IPS-NIHi7 (cell line): ENCODE measurements around the gene ATP2B2.

ENCODE experiments used
- DNase-seq: peaks from one replicate; pipeline ENCODE4 v3.0.0; 2012; ENCODE audit warnings: mixed read lengths; ENCODE audit errors: extremely low spot score

The ATP2B2 gene

DNA sequence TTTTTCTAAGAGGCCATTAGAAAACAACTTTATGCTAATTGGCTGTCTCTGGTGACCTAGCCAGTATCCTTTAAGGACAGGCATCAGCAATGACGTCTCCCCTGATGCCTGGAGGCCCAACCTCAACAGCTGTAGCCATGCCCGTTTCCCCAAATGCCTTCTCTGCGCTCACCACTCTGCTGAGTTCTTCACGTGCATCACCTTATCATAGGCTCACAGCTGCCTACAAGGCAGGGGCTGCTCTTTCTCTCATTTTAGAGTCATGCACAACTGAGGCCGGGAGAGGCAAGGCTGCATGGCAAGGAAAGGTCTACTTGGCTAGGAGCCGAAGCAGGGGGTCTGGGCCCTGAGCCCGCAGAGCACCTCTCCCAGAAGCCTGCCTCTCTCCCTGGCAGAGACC, 140.6 kb downstream of the ATP2B2 start:
- no peak for DNase-seq

- DNase-seq: no peak
These were observed 141.5 kb downstream of the ATP2B2 start for GRCh38 chr3:10363935-10364334.

GRCh38 chr3:10361375-10361774, 144.0 kb downstream of the ATP2B2 start:
- DNase-seq: no peak

- DNase-seq: no peak
These were observed 144.9 kb downstream of the ATP2B2 start for GRCh38 chr3:10360478-10360877.

- no peak for DNase-seq
These were observed 145.6 kb downstream of the ATP2B2 start for GRCh38 chr3:10359761-10360161.

DNA sequence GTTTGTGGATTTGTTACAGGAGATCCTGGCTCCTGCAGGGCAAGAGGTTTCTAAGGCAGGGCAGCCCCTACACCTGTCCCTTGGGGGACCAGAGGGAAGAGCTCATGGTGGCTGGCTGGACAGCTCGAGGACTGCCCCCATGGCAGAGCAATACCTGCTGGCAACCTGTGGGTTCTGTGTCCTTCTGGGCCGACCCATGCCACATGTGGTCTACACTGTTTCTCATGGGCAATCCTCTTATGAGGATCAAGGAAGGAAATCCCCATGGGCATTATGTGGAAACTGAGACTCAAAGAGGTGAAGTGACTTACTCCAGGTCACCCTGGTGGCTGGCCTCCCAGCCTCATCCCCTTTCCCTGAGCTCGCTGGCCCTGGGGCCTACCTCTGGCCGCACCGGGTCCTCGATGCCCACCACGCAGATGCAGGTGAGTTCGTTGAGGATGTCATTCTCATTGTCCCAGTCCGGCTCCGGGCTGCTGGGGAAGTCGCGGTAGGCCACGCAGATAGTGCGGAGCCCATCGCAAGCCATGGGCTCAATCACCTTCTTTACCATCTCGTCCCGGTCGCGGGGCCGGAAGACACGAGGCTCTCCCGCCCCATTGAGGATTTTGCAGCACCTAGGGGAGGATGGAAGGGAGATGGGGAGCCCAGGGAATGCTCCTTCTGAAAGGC, 146.9 kb downstream of the ATP2B2 start:
- DNase-seq: no peak

- peak; percentile 31 for DNase-seq
These were observed 147.6 kb downstream of the ATP2B2 start for GRCh38 chr3:10357592-10358308.

DNA sequence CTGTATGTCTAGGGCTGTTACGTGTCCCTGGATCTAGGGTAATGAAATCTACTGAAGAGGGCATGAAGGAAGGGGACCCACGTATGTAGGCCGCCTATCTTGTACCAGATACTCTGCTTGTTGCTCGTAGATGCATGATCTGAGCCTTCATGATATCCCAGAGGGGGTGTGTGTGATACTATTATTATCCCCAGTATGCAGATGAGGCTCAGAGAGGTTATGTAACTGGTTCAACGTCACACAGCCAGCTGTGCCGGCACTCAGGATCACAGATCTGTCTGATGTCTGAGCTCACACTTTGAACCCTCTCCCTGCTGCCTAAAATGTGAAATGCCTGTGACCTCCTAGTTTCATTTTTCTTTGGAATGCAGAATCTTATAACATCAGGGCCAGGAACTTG, 148.3 kb downstream of the ATP2B2 start:
- no peak for DNase-seq

DNA sequence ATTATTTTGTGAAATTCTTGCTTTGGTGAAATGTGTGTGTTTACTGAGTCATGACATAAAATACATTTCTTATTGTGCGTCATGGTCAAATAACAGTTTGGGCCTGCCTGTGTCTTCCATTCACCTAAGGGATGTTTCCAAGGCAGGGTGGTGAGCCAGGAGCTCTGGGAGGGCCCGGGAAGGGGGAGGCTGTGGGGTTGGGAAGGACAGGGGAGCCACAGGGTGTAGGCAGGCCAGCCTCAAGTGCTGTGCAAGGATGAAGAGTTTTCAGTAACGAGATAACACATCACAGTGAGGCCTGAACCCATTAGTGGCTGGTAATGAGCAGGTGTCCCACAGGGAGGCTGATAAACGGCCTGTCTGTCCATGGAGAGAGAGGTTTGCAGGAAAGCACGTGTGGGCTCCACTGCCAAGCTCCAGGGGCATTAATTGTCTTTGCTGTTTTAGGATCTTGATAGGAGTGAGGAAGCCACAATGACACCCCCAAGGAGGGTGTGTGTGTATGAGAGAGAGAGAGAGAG, 148.9 kb downstream of the ATP2B2 start:
- DNase-seq: no peak

- DNase-seq: no peak
These were observed 150.9 kb downstream of the ATP2B2 start for GRCh38 chr3:10354361-10355015.

DNA sequence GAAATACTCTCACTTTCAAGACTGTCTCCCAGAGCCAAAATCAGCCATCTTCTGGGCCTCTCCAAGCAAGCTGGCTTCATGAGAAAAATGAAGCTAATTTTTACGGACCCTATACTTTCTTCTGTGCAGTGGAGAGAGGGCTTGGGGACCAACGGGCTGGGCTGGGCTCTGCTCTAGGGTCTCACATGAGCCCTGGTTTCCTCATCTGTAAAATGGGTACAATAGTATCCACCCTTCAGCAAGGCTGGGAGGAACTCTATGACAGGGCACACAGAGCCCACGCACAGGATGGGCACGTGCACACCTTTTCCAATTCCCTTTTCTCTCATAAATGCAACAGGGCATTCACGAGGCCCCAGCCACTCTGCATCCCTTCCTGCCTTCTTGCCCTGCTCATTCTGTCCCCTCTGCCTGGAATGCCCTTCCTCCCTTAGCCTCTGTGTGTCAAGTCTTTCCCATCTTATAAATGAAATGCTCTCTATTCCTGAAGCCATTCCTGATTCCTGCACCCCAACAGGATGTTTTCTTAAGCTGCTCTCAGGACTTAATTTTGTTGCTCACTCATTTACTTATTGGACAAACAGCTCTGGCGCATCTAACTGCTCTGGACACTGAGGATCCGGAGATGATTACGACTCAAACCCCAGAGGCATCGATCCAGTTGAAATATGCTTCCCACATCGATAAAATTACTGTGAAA, 151.6 kb downstream of the ATP2B2 start:
- no peak for DNase-seq

DNA sequence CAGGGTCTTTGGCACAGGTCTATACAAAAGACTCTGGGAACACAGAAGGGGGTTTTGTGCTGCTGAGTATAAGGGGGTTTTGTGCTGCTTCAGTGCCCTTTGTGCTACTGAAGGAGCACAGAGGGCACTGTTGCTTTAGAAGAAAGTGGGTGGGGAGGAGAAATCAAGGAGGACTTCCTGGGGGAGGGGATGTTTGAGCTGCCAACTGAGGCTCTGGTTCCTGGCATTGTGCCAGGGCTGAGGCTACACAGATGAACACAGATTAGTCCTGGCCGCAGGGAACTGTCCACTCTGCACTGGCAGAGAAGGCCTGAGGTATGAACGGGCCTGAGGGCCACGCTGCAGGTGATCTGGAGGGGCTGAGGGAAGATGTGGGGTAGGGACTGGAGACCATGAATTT, 152.2 kb downstream of the ATP2B2 start:
- DNase-seq: no peak

- DNase-seq: no peak
These were observed 153.1 kb downstream of the ATP2B2 start for GRCh38 chr3:10352146-10352911.

GRCh38 chr3:10351013-10351735, 154.2 kb downstream of the ATP2B2 start:
- DNase-seq: peak; percentile 93

GRCh38 chr3:10350324-10350985, 154.9 kb downstream of the ATP2B2 start:
- DNase-seq: no peak

DNA sequence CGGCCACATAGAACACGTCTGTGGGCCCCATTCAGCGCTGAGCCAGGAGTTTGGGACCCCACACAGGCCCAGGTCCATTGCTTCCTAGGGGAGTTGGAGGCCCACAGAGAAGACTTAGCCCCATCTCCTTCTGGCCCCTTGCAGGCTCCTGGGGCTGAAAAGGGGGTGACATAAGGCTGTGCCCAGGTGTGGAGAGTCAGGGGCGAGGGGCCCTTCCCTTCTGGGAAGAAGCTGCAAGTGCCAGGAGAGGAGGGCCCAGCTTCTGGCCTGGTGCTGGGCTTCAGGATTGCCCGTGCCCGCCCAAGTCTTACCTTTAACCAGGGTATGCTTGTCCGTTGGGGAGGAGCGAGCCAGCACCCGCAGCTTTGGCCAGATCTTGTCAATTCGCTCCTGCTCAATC, 155.6 kb downstream of the ATP2B2 start:
- DNase-seq: no peak

DNA sequence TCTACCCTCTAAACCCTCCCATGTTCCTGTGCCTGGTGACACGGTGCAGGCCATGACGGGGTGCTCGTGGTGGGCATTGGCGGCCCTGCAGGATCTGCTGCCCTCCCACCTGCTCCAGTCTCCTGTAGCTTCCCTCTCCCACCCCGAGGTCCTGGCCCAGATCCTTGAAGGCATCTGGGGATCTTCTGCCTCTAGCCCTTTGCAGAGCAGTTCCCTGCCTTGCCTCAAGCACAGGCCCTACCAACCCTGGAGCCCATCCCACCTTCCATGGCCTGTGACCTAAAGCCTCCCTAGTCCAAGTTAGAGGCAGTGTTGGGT, 157.0 kb downstream of the ATP2B2 start:
- DNase-seq: no peak

DNA sequence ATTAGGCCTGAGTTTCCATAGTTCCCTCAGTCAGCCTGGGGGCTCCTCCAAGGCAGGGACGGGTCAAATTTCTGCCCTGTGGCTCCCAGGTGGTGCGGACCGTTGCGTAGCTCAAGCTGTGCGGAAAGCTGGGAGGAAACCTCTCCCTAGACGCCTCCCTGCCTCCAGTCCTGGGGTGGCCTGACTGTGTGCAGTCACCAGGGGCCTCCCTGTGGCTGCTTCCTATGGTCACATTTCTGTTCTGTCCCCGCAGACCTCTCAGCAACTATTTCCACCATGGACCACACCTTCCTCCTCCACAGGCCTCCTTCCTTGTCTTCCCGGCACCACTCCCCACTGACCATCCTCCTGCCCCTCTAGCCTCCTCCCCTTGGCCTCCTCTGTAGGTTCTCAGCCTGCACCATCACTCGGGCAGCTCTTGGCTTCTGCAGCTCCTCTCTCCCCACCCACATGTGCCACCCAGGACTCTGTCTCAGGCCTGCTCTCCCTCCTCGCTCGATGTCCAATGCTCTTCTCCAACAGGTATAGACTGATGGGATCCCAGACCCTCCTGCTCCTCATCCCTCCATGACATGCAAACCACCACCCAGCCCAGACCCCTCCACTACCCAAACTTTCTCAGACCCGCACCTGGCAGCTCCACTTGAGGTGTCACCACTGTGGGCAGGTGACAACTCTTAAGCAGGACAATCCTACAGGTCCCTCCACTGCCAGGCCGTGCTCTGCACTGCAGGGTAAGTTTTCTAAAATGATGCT, 157.6 kb downstream of the ATP2B2 start:
- DNase-seq: no peak

- DNase-seq: no peak
These were observed 159.5 kb downstream of the ATP2B2 start for GRCh38 chr3:10345911-10346310.
